ENCODE results near the gene QKI. TPM values are rescaled to one million over a fixed set of nuclear protein-coding genes. Genes with fewer than 3 reads are reported as not detected.

QKI gene
- total and polyA plus RNA-seq, 2 donors (not counting 3 experiments of a cell fraction or from before 2014, with no cell fraction given): 178 to 232 TPM

GRCh38 chr6:163501026-163501425 lies 86.5 kb downstream of the QKI start:
- TF ChIP-seq MYC (IDR thresholded peaks at IDR 0.05; ENCODE audit: low read depth, low read length): no peak
- TF ChIP-seq FOS (IDR thresholded peaks at IDR 0.05; ENCODE audit: borderline replicate concordance, insufficient read depth, low read length): no peak
- no peak for TF ChIP-seq CTCF (IDR thresholded peaks at IDR 0.05; ENCODE audit: extremely low read depth in 1 of 2, insufficient read depth in 1 of 2, low read depth in 1 of 2, low read length in 2 of 2)

GRCh38 chr6:163501439-163501838 lies 86.9 kb downstream of the QKI start:
- Histone ChIP-seq H3K27me3 (ENCODE audit: control insufficient read depth in 2 of 2, insufficient read depth in 2 of 2, low read length in 2 of 2) (no peaks in the 10 kb centered on the region), H3K9me3 (replicated peaks; ENCODE audit: control insufficient read depth, insufficient read depth, low read length) (no peaks in the 10 kb centered on the region), H3K4me3 (replicated peaks in 1 of 3; ENCODE audit: insufficient read depth in 1 of 3, low read depth in 1 of 3, low read length in 3 of 3) (no peak overlapping the region), H3K4me1 (ENCODE audit: control insufficient read depth, extremely low read depth, insufficient read depth, low read length) (no peaks in the 10 kb centered on the region), H3K36me3 (ENCODE audit: control insufficient read depth in 2 of 2, extremely low read depth in 1 of 2, insufficient read depth in 2 of 2, low read length in 2 of 2) (no peaks in the 10 kb centered on the region), H4K20me1 (replicated peaks; ENCODE audit: control insufficient read depth, extremely low read depth, insufficient read depth, low read length) (peaks cover 34% of the 10 kb centered on the region), H3K9ac (replicated peaks; ENCODE audit: extremely low read depth, insufficient read depth, low read length) (no peak overlapping the region), H3K27ac (ENCODE audit: insufficient read depth, low read depth, low read length) (no peak overlapping the region), H3K79me2 (ENCODE audit: control insufficient read depth, insufficient read depth, low read length) (peaks cover 100% of the 10 kb centered on the region), H3K9me1 (replicated peaks; ENCODE audit: control insufficient read depth, extremely low read depth, insufficient read depth, low read length) (no peaks in the 10 kb centered on the region), H2AFZ (ENCODE audit: low read depth, low read length) (no peak overlapping the region), H3K4me2 (ENCODE audit: insufficient read depth, low read length) (no peak overlapping the region)
- FAIRE-seq (no peak), DNase-seq (ENCODE audit: low read depth, low spot score) (no peak)
- POLR2A ChIA-PET: no interaction called here
- TF ChIP-seq MAX (IDR thresholded peaks at IDR 0.05; ENCODE audit: insufficient read depth, insufficient read length) (no peak), FOS (IDR thresholded peaks at IDR 0.05; ENCODE audit: borderline replicate concordance, insufficient read depth, low read length) (no peak), POLR2A (IDR thresholded peaks at IDR 0.05; ENCODE audit: low read depth, low read length) (no peak), MYC (IDR thresholded peaks at IDR 0.05; ENCODE audit: low read depth, low read length) (no peak), CTCF (IDR thresholded peaks at IDR 0.05; ENCODE audit: extremely low read depth in 1 of 2, insufficient read depth in 1 of 2, low read depth in 1 of 2, low read length in 2 of 2) (no peak), GATA2 (IDR thresholded peaks at IDR 0.05; ENCODE audit: insufficient read depth, insufficient read length, low read depth, low read length) (no peak), POLR2AphosphoS5 (IDR thresholded peaks at IDR 0.05; ENCODE audit: insufficient read depth, low read depth, low read length) (no peak), JUN (IDR thresholded peaks at IDR 0.05; ENCODE audit: borderline replicate concordance, insufficient read depth, insufficient read length, low read depth) (no peak), EZH2 (IDR thresholded peaks at IDR 0.05; ENCODE audit: borderline replicate concordance, low read depth, low read length, severe bottlenecking) (no peak)
- intact Hi-C loops (cut with micrococcal nuclease) (no loop called here), dilution Hi-C loops (cut with MboI; ENCODE audit: extremely low pct_ligation_motif_present, low sequenced_read_pairs) (no loop called here)
- no TSS peak for BruUV-seq (replicated peaks)
- CTCF ChIA-PET: interaction anchor here (1.1 to 1.6 kb wide), 5 partner anchors 8 to 27 kb away, joined by 3 to 5 read pairs (median 4); no protein-coding TSS in a partner anchor

More at GRCh38 chr6:163501026-163501425, 86.5 kb downstream of the QKI start:
- no peak overlapping the region for H3K4me3 ChIP-seq (replicated peaks in 1 of 3; ENCODE audit: insufficient read depth in 1 of 3, low read depth in 1 of 3, low read length in 3 of 3)
- no peak overlapping the region for H3K27ac ChIP-seq (ENCODE audit: insufficient read depth, low read depth, low read length)
- H3K9ac ChIP-seq (replicated peaks; ENCODE audit: extremely low read depth, insufficient read depth, low read length): no peak overlapping the region
- no peaks in the 10 kb centered on the region for H3K9me3 ChIP-seq (replicated peaks; ENCODE audit: control insufficient read depth, insufficient read depth, low read length)
- H3K9me1 ChIP-seq (replicated peaks; ENCODE audit: control insufficient read depth, extremely low read depth, insufficient read depth, low read length): no peaks in the 10 kb centered on the region
- ChIA-PET POLR2A (no interaction called here), CTCF (interaction anchor here (1.3 to 1.6 kb wide), 4 partner anchors 9 to 28 kb away, joined by 4 to 5 read pairs (median 4); no protein-coding TSS in a partner anchor)
- peaks cover 1% of the 10 kb centered on the region for H3K4me1 ChIP-seq (ENCODE audit: control insufficient read depth, extremely low read depth, insufficient read depth, low read length)
- no peak for DNase-seq (ENCODE audit: low read depth, low spot score)
- FAIRE-seq: no peak
- H3K4me2 ChIP-seq (ENCODE audit: insufficient read depth, low read length): no peak overlapping the region
- intact Hi-C loops (cut with micrococcal nuclease) (no loop called here), dilution Hi-C loops (cut with MboI; ENCODE audit: extremely low pct_ligation_motif_present, low sequenced_read_pairs) (no loop called here)
- H2AFZ ChIP-seq (ENCODE audit: low read depth, low read length): no peak overlapping the region
- BruUV-seq (replicated peaks): no TSS peak
- H3K27me3 ChIP-seq (ENCODE audit: control insufficient read depth in 2 of 2, insufficient read depth in 2 of 2, low read length in 2 of 2): no peaks in the 10 kb centered on the region
- H3K36me3 ChIP-seq (ENCODE audit: control insufficient read depth in 2 of 2, extremely low read depth in 1 of 2, insufficient read depth in 2 of 2, low read length in 2 of 2): no peaks in the 10 kb centered on the region
- peaks cover 36% of the 10 kb centered on the region for H4K20me1 ChIP-seq (replicated peaks; ENCODE audit: control insufficient read depth, extremely low read depth, insufficient read depth, low read length)
- peaks cover 100% of the 10 kb centered on the region for H3K79me2 ChIP-seq (ENCODE audit: control insufficient read depth, insufficient read depth, low read length)

Data from endothelial cell of umbilical vein (primary cell).